Smooth muscle cell (in vitro differentiated cells): Measurements from ENCODE around the gene LBHD1. TPM values are rescaled to one million over a fixed set of nuclear protein-coding genes. Genes with fewer than 3 reads are reported as not detected.

Experiments used
- DNase-seq: peaks from one replicate; lab custom pipeline; 2025; ENCODE audit not compliant: unreplicated experiment; lab: John Stamatoyannopoulos, UW
- H2AFZ ChIP-seq: fragments of 200-600 bp; sonication (generic); 2 replicates; pipeline ENCODE4 v1.6.0; 2016; ENCODE audit warnings: antibody characterized with exemption, low read depth, mild to moderate bottlenecking
- H3F3A ChIP-seq: fragments of 200-600 bp; sonication (generic); 2 replicates; pipeline ENCODE4 v1.6.0; 2017; ENCODE audit warnings: antibody characterized with exemption, low read depth
- H3K27ac ChIP-seq: fragments of 200-600 bp; sonication (generic); 2 replicates; pipeline ENCODE4 v1.5.1; 2016; ENCODE audit warnings: low read depth, mild to moderate bottlenecking
- H3K27me3 ChIP-seq: fragments of 200-600 bp; sonication (generic); 2 replicates; pipeline ENCODE4 v1.6.1; 2016; ENCODE audit warnings: low read depth, mild to moderate bottlenecking
- H3K36me3 ChIP-seq: fragments of 200-600 bp; sonication (generic); 2 replicates; pipeline ENCODE4 v1.5.1; 2016; ENCODE audit warnings: low read depth
- H3K4me1 ChIP-seq: fragments of 200-600 bp; sonication (generic); 2 replicates; pipeline ENCODE4 v1.5.1; 2016; ENCODE audit warnings: low read depth
- H3K4me2 ChIP-seq: fragments of 200-600 bp; sonication (generic); 2 replicates; pipeline ENCODE4 v1.6.0; 2016; ENCODE audit warnings: mild to moderate bottlenecking
- H3K4me3 ChIP-seq: fragments of 200-600 bp; sonication (generic); 2 replicates; pipeline ENCODE4 v1.5.1; 2016; ENCODE audit warnings: mild to moderate bottlenecking
- H3K79me2 ChIP-seq: fragments of 200-600 bp; sonication (generic); 2 replicates; pipeline ENCODE4 v1.6.0; 2016; ENCODE audit warnings: low read depth, mild to moderate bottlenecking
- H3K9ac ChIP-seq: fragments of 200-600 bp; sonication (generic); 2 replicates; pipeline ENCODE4 v1.6.0; 2016; ENCODE audit warnings: low read depth
- H3K9me3 ChIP-seq: fragments of 200-600 bp; sonication (generic); replicated peaks from 2 replicates; pipeline ENCODE4 v1.5.1; 2016; ENCODE audit warnings: low read depth
- H4K20me1 ChIP-seq: fragments of 200-600 bp; sonication (generic); 2 replicates; pipeline ENCODE4 v1.6.0; 2016; ENCODE audit warnings: low read depth
- WGBS: methylation state at CpG from one replicate; pipeline ENCODE4 v1.1.7; 2016; ENCODE audit warnings: low lambda C conversion rate; 5-methylcytosine and 5-hydroxymethylcytosine counted together
- polyA plus RNA-seq: library from polyadenylated mRNA; unstranded; fragments of >200 nt; fragmentation: Nextera tagmentation; extraction: Ambion mirVana; gene quantifications from 2 replicates; pipeline ENCODE4 v1.2.1, GENCODE V29; 2016
- total RNA-seq: library from RNA; depleted of rRNA; stranded (reverse); fragments of >200 nt; gene quantifications from 2 replicates; pipeline ENCODE4 v1.2.3, GENCODE V29; 2014
- TF ChIP-seq, protein P1 (sequence below): fragments of 200-600 bp; sonication (generic); IDR thresholded peaks from 2 replicates; pipeline ENCODE4 v1.5.1; 2017; ENCODE audit warnings: borderline replicate concordance, mild to moderate bottlenecking, antibody characterized with exemption; ENCODE audit not compliant: insufficient read depth, poor library complexity, severe bottlenecking

LBHD1 gene
- total RNA-seq (1.5 and 5.6 TPM in 2 replicates), polyA plus RNA-seq (3.9 and 7.7 TPM in 2 replicates)

DNA sequence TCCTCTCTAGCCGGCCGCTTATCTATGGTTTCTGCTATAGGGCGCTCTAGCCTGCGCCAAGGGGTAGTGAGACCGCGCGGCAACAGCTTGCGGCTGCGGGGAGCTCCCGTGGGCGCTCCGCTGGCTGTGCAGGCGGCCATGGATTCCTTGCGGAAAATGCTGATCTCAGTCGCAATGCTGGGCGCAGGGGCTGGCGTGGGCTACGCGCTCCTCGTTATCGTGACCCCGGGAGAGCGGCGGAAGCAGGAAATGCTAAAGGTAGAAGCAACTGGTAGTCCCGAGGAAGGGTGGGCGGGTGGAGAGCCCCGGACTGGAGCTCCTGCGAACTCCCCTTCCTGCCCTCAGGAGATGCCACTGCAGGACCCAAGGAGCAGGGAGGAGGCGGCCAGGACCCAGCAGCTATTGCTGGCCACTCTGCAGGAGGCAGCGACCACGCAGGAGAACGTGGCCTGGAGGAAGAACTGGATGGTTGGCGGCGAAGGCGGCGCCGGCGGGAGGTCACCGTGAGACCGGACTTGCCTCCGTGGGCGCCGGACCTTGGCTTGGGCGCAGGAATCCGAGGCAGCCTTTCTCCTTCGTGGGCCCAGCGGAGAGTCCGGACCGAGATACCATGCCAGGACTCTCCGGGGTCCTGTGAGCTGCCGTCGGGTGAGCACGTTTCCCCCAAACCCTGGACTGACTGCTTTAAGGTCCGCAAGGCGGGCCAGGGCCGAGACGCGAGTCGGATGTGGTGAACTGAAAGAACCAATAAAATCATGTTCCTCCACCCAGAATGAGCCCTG is at the start of gene LBHD1, which contains the start of gene UQCC3:
TSS of gene LBHD1 (minus strand) at position 660 of the 782 bp plus-strand sequence. CDS start 2,236 bp downstream, outside the sequence.
TSS of gene UQCC3 (plus strand) at position 66 of the 782 bp plus-strand sequence. CDS start at position 139, 73 bp downstream.
- Histone ChIP-seq H3K79me2 (peaks cover 20% of the 10 kb centered on the region), H3K27ac (peak within 1 kb of the TSS; percentile 78), H3K4me2 (peak within 1 kb of the TSS; percentile 93), H3K27me3 (no peaks in the 10 kb centered on the region), H3K4me1 (peaks cover 13% of the 10 kb centered on the region), H3K9ac (peak within 1 kb of the TSS; percentile 65), H4K20me1 (peaks cover 7% of the 10 kb centered on the region), H3K36me3 (no peaks in the 10 kb centered on the region), H3K9me3 (no peaks in the 10 kb centered on the region), H3F3A (peaks cover 33% of the 10 kb centered on the region), H3K4me3 (peak within 1 kb of the TSS; percentile 76), H2AFZ (peak within 1 kb of the TSS; percentile 90)
- WGBS: under 1% methylated on average over 52 of the region's 59 CpGs
- peak; percentile 79 for DNase-seq
- TF ChIP-seq, protein P1, sequence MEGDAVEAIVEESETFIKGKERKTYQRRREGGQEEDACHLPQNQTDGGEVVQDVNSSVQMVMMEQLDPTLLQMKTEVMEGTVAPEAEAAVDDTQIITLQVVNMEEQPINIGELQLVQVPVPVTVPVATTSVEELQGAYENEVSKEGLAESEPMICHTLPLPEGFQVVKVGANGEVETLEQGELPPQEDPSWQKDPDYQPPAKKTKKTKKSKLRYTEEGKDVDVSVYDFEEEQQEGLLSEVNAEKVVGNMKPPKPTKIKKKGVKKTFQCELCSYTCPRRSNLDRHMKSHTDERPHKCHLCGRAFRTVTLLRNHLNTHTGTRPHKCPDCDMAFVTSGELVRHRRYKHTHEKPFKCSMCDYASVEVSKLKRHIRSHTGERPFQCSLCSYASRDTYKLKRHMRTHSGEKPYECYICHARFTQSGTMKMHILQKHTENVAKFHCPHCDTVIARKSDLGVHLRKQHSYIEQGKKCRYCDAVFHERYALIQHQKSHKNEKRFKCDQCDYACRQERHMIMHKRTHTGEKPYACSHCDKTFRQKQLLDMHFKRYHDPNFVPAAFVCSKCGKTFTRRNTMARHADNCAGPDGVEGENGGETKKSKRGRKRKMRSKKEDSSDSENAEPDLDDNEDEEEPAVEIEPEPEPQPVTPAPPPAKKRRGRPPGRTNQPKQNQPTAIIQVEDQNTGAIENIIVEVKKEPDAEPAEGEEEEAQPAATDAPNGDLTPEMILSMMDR: no peak

DNA sequence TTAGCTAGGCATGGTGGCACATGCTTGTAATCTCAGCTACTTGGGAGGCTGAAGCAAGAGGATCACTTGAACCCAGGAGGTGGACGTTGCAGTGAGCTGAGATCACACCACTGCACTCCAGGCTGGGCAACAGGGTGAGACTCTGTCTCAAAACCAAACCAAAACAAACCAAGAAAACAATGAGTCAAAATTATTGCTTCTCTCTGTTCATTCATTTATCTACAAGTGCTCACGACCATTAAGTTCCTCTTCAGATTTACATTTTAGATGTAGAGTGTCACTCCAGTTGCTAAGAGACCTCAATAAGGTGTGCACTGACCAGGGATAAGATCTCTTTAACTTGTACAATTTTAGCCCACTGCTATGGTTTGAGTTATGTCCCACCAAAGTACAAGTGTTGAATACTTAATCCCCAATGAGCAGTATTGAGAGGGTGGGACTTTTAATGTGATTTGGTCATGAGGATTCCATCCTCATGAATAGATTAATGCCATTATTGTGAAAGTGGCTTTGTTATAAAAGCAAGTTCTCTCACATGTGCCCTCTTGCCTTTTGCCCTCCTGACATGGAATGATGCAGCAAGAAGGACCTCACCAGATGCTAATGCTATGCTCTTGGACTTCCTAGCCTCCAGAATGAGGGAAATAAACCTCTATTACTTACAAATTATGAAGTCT is 47.4 kb upstream of the LBHD1 start:
- H3K9me3 ChIP-seq: no peaks in the 10 kb centered on the region
- peaks cover 76% of the 10 kb centered on the region for H3K79me2 ChIP-seq
- H3K4me2 ChIP-seq: no peak overlapping the region
- H3K27me3 ChIP-seq: no peaks in the 10 kb centered on the region
- no peak overlapping the region for H3K9ac ChIP-seq
- H4K20me1 ChIP-seq: peaks cover 31% of the 10 kb centered on the region
- H2AFZ ChIP-seq: no peak overlapping the region
- H3F3A ChIP-seq: peaks cover 35% of the 10 kb centered on the region
- H3K4me1 ChIP-seq: peaks cover 5% of the 10 kb centered on the region
- H3K4me3 ChIP-seq: no peak overlapping the region
- no peak for DNase-seq
- TF ChIP-seq, protein P1: no peak
- WGBS: 96% methylated on average over 2 of the region's 2 CpGs
- H3K27ac ChIP-seq: no peak overlapping the region
- H3K36me3 ChIP-seq: peaks cover 31% of the 10 kb centered on the region

DNA sequence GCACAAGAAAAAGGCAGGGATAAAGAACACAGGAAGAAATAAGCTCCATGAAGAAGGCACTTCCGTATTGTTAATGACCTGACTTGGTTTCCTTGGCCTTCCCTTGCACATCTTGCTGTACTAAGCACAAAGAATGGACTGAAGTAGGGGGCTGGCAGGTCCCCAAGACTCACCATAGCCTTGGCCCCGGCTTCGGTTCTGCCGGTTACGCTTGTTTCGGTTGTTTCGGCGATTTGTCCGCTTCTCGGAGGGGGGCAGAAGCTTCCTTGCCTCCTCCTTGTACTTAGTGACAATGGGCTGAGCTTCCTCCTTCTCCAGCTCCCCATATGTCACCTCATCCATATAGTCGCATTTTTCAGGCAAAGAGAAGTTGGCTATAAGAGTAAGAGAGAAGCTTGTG is 44.7 kb upstream of the LBHD1 start:
- no peak overlapping the region for H2AFZ ChIP-seq
- H3K4me1 ChIP-seq: no peaks in the 10 kb centered on the region
- H3K4me2 ChIP-seq: no peak overlapping the region
- H3K9me3 ChIP-seq: no peaks in the 10 kb centered on the region
- no peak overlapping the region for H3K27ac ChIP-seq
- H3K9ac ChIP-seq: no peak overlapping the region
- DNase-seq: no peak
- H3K4me3 ChIP-seq: no peak overlapping the region
- H4K20me1 ChIP-seq: peaks cover 6% of the 10 kb centered on the region
- TF ChIP-seq, protein P1: no peak
- peaks cover 50% of the 10 kb centered on the region for H3K79me2 ChIP-seq
- 96% methylated on average over 11 of the region's 11 CpGs for WGBS
- H3K27me3 ChIP-seq: no peaks in the 10 kb centered on the region
- H3F3A ChIP-seq: peaks cover 44% of the 10 kb centered on the region
- H3K36me3 ChIP-seq: peaks cover 19% of the 10 kb centered on the region
